Testis (tissue), 2 donors: ENCODE results near the gene DYNC1I1.

Experiments
- CTCF ChIP-seq, 3 experiments: fragments of 450-650 bp in 2 of 3; fragments of 200-600 bp in 1 of 3; sonication (generic) in 1 of 3; IDR thresholded peaks; one replicate each; pipeline ENCODE4 v1.5.1; 2016 to 2019; ENCODE audit warnings: antibody characterized with exemption in 3 of 3, mild to moderate bottlenecking in 2 of 3, moderate library complexity in 1 of 3
- POLR2A ChIP-seq: fragments of 450-650 bp; IDR thresholded peaks from one replicate; pipeline ENCODE4 v1.6.1; 2017; ENCODE audit warnings: antibody characterized with exemption, mild to moderate bottlenecking, moderate library complexity

GRCh38 chr7:95840953-95841950 lies 68.9 kb downstream of the DYNC1I1 start:
- TF ChIP-seq CTCF (IDR thresholded peaks at IDR 0.05) (no peak), POLR2A (no peak)
